Subcutaneous abdominal adipose tissue (tissue), 5 donors: ENCODE results near the gene RPUSD2.

Experiments
- H3K27ac ChIP-seq: one replicate; pipeline ENCODE4 v1.7.0; 2013; ENCODE audit warnings: low read depth, mild to moderate bottlenecking, inconsistent platforms, low read length, moderate library complexity
- H3K27me3 ChIP-seq, 5 donors: one replicate each; pipeline ENCODE4 v1.7.0; 2013; ENCODE audit warnings: low read length in 5 of 5, inconsistent platforms in 1 of 5; ENCODE audit not compliant: control insufficient read depth in 5 of 5, insufficient read depth in 4 of 5
- H3K36me3 ChIP-seq, 5 donors: one replicate each; pipeline ENCODE4 v1.7.0; 2013; ENCODE audit warnings: low read length in 5 of 5; ENCODE audit not compliant: control insufficient read depth in 5 of 5, insufficient read depth in 5 of 5
- H3K4me1 ChIP-seq, 5 donors: one replicate each; pipeline ENCODE4 v1.7.0; 2013; ENCODE audit warnings: low read length in 5 of 5, mild to moderate bottlenecking in 3 of 5, moderate library complexity in 1 of 5; ENCODE audit not compliant: control insufficient read depth in 5 of 5, insufficient read depth in 5 of 5
- H3K4me3 ChIP-seq, 5 donors: one replicate each; pipeline ENCODE4 v1.7.0; 2013; ENCODE audit warnings: low read length in 5 of 5, low read depth in 1 of 5
- H3K9ac ChIP-seq, 5 donors: one replicate each; pipeline ENCODE4 v1.7.0; 2013; ENCODE audit warnings: low read length in 5 of 5, mild to moderate bottlenecking in 4 of 5, moderate library complexity in 3 of 5
- H3K9me3 ChIP-seq, 5 donors: one replicate each; pipeline ENCODE4 v1.7.0; 2013; ENCODE audit warnings: low read length in 5 of 5; ENCODE audit not compliant: control insufficient read depth in 5 of 5
- donor health status: healthy.
- donor health status: healthy.
- donor health status: healthy.
- donor health status: healthy.
- donor health status: healthy.

Gene RPUSD2

DNA sequence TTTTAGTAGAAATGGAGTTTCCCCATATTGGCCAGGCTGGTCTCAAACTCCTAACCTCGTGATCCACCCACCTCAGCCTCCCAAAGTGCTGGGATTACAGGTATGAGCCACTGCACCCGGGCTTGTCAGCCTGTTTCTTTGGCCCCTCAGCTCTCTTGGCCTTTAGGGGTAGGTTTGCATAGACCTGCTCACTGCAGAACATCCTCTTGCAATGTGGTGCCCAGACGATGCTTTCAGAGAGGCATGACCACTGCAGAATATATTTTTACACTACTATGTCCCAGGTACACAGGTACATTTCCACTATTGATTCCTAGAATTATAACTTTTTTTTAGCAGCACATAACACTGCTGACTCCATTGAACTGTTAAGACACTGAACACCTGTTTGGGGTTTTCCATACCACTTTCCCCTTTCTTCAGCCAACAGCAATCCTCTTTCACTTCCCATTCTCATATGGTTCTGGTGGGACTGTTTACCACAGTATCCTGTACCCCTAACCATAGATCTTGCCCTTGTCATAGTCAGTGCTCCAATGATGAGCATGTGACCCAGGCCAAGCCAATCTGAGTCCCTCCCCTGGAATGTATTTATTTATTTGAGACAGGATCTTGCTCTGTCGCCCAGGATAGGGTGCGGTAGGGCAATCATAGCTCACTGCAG lies 25.3 kb upstream of the RPUSD2 start:
- Histone ChIP-seq H3K9me3 (no peaks in the 10 kb centered on the region), H3K4me3 (no peak overlapping the region), H3K27me3 (no peaks in the 10 kb centered on the region), H3K36me3 (peaks cover 0 to 23% (median 5%) of the 10 kb centered on the region in 5 donors), H3K27ac (no peak overlapping the region), H3K4me1 (no peaks in the 10 kb centered on the region), H3K9ac (no peak overlapping the region)

DNA sequence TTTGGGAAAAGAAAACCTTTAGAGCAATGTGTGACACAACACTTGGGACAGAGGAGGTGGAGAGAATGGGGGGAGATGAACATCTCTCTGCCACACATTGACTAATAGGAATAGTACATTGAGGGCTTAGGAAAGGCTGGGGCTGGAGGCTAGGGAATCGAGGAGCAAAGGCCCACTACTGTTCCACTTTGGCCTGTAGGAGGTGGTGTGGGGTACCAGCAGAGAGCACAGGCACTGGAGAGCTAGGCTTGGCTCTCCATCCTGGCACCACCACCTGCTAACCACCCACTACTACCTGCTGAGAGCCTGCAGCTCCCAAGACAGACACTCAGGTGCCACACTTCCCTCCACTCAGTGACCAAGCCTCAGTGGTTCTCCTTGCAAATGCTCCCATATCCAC lies 23.6 kb upstream of the RPUSD2 start:
- Histone ChIP-seq H3K9me3 (no peaks in the 10 kb centered on the region), H3K9ac (no peak overlapping the region), H3K4me3 (no peak overlapping the region), H3K36me3 (peaks cover 0 to 14% (median 5%) of the 10 kb centered on the region in 5 donors), H3K27ac (no peak overlapping the region), H3K4me1 (peaks cover 0 to 12% (median 8%) of the 10 kb centered on the region in 5 donors), H3K27me3 (no peaks in the 10 kb centered on the region)

DNA sequence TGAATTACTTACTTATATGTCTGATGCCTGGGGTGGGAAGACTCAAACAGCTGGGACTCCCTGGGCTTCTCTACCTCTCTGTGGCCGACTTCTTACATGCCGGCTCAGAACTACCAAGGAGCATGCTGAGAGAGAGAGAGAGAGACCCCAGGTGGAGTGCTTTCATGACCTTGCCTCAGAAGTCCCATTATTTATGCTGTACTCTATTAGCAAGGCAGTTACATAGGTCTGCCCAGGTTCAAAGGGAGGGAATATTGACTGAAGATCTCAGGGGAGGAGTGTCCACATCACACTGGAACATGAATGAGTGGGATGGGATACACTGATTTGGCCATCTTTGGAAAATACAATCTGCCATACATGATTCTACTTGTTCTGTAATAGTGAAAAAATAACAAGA lies 20.5 kb upstream of the RPUSD2 start:
- Histone ChIP-seq H3K27me3 (no peaks in the 10 kb centered on the region), H3K27ac (no peak overlapping the region), H3K36me3 (peaks cover 0 to 31% (median 12%) of the 10 kb centered on the region in 5 donors), H3K9me3 (no peaks in the 10 kb centered on the region), H3K4me3 (no peak overlapping the region), H3K9ac (no peak overlapping the region), H3K4me1 (peaks cover 0 to 14% (median 9%) of the 10 kb centered on the region in 5 donors)

DNA sequence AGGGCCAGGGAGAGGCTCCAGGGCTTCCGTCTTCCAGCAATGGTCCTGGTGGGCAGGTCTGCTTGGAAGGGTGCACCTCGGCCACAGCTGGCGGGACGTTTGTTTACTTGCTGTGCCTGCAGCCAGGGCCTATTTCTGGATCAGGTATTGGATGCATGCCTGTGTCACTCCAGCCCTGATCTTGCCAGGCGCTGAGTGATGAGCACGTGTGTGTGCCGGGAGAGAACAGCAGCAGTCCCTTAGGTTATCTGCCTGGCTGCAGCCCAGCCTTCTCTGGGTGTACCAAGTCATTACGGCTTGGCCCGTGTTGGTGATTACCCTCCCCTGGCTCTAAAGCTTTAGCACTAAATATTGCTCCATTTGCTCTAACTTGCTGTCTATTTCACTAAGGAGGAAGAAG lies 19.2 kb upstream of the RPUSD2 start:
- peaks cover 0 to 43% (median 13%) of the 10 kb centered on the region in 5 donors for H3K36me3 ChIP-seq
- no peak overlapping the region for H3K9ac ChIP-seq
- no peaks in the 10 kb centered on the region for H3K9me3 ChIP-seq
- H3K4me1 ChIP-seq: peaks cover 0 to 23% (median 14%) of the 10 kb centered on the region in 5 donors
- H3K27ac ChIP-seq: no peak overlapping the region
- peak overlapping the region in 1 of 5 donors; percentile 11 for H3K4me3 ChIP-seq
- no peaks in the 10 kb centered on the region for H3K27me3 ChIP-seq

DNA sequence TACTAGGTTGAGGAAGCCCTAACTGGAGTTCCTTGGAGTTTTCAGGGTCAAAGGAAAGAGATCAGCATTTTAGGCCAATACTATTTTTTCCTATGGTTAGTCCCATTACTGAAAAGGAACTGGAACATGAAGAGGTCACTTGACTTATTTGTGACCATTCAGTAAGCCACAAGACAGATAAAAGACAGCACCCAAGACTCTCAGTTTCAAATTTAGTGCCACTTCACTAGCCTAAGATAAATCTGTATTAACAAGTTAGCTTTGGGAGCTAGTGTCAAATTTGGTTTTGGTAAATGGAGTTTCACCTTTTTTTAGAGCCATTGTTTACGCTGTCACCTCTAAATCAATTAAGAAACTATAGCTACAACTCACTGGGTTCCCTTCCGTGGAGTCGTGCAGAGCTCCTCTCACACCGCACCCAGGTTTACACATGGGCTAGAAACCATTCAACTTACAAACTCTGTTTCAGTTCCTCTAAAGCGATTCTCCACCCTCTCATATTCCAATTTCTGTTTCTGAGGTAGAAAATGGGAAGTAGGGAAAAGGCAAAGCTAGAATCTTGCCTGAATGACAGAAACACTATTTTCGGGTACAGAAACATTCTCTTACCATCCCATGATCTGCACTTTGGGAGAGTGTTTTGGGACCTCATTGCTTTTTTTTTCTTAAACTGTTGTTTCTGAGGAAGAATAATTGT lies 18.6 kb upstream of the RPUSD2 start:
- Histone ChIP-seq H3K27ac (no peak overlapping the region), H3K36me3 (peaks cover 4 to 47% (median 13%) of the 10 kb centered on the region in 5 donors), H3K9me3 (no peaks in the 10 kb centered on the region), H3K27me3 (no peaks in the 10 kb centered on the region), H3K4me1 (peaks cover 0 to 23% (median 14%) of the 10 kb centered on the region in 5 donors), H3K9ac (no peak overlapping the region), H3K4me3 (no peak overlapping the region)

DNA sequence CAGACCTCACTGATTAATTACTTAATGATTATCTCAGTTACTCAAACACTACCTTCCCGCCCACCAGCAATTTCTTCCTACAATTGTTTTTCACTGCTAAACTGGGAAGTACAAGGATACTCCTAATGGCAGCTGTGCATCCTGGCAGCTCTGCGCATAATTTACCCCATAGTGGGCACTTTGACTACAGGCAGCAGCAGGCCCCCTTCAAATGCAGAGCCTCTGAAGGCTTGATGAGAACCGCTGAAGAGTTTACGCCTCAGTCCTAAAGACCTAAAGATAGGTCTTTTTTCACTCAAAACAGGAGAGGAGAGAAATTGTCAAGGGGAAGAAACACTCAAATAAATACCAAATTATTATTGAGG lies 15.0 kb upstream of the RPUSD2 start:
- H3K27me3 ChIP-seq: no peaks in the 10 kb centered on the region
- no peak overlapping the region for H3K9ac ChIP-seq
- no peaks in the 10 kb centered on the region for H3K9me3 ChIP-seq
- peaks cover 13 to 51% (median 22%) of the 10 kb centered on the region in 5 donors for H3K36me3 ChIP-seq
- no peak overlapping the region for H3K4me3 ChIP-seq
- H3K4me1 ChIP-seq: peaks cover 0 to 23% (median 14%) of the 10 kb centered on the region in 5 donors
- H3K27ac ChIP-seq: no peak overlapping the region

DNA sequence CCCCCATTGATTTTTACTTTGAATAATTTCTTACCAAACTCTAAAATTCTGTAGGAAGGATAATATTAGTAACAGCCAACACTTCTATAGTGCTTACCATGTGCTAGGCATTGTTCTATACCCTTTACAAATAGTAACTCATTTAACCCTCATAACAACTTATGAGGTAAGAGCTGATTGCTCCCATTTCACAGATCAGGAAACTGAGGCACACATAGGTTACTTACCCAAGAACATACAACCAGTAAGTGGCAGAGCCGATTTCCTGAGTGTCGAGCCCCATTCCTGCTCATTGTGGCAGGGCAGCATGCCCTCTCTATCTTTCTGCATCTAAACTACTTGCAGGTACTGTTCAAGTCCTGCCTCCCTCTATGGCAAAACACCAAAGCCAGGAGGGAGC lies 13.2 kb upstream of the RPUSD2 start:
- Histone ChIP-seq H3K27me3 (no peaks in the 10 kb centered on the region), H3K27ac (no peak overlapping the region), H3K36me3 (peaks cover 16 to 51% (median 19%) of the 10 kb centered on the region in 5 donors), H3K4me1 (peaks cover 0 to 14% (median 3%) of the 10 kb centered on the region in 5 donors), H3K9me3 (no peaks in the 10 kb centered on the region), H3K9ac (no peak overlapping the region), H3K4me3 (no peak overlapping the region)

DNA sequence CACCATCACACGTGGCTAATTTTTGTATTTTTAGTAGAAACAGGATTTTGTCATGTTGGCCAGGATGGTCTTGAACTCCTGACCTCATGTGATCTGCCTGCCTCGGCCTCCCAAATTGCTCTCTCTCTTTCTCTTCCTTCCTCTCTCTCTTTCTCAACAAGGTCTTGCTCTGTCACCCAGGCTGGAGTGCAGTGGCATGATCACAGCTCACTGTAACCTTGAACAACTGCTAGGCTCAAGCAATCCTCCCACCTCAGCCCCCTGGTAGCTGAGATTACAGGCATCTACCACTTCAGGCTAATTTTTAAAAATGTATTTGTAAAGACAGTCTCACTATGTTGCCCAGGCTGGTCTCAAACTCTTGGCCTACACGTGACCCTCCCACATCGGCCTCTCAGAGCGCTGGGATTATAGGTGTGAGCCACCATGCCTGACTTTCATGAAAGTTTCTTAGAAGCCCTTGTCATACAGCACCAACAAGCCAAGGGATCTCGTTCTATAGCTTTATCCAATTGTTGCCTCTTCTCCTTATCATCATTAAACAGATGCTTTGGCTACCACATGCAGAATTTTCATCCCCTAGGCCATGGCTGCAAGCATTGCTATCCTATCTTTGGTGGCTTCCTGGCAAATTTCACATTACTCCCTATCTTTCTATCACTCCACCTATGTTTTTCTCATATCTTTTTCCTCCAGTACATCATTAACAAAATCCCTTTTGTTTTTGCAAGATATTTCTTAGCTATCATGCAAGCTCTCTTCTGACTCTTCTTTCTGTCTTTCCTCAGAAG lies 10.0 kb upstream of the RPUSD2 start:
- peaks cover 0 to 17% (median 9%) of the 10 kb centered on the region in 5 donors for H3K4me1 ChIP-seq
- H3K9ac ChIP-seq: no peak overlapping the region
- no peaks in the 10 kb centered on the region for H3K9me3 ChIP-seq
- H3K27me3 ChIP-seq: no peaks in the 10 kb centered on the region
- no peak overlapping the region for H3K27ac ChIP-seq
- no peak overlapping the region for H3K4me3 ChIP-seq
- peaks cover 6 to 38% (median 17%) of the 10 kb centered on the region in 5 donors for H3K36me3 ChIP-seq

DNA sequence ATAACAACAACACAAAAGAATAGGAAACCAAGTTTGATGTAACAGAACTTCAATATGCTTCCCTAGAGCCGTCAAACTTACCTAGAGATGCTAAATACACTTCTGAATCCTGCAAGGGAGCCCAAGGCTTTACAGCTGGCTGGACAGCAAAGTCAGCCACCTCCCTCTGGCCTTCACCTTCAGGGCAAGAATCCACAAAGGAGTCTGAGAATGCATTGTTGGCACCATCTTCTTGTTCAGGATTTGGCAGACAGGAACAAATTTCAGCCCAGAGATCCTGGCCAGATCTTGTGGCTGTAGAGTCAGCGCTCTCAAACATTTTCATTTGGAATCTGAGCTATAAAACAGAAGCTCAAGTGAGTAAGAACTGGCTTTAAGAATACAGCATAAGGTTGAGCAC lies 6.4 kb upstream of the RPUSD2 start:
- H3K36me3 ChIP-seq: peaks cover 0 to 11% (median 4%) of the 10 kb centered on the region in 5 donors
- no peaks in the 10 kb centered on the region for H3K9me3 ChIP-seq
- H3K27ac ChIP-seq: no peak overlapping the region
- H3K9ac ChIP-seq: no peak overlapping the region
- peaks cover 0 to 3% (median 0%) of the 10 kb centered on the region in 5 donors for H3K27me3 ChIP-seq
- no peak overlapping the region for H3K4me3 ChIP-seq
- peaks cover 0 to 27% (median 16%) of the 10 kb centered on the region in 5 donors for H3K4me1 ChIP-seq

DNA sequence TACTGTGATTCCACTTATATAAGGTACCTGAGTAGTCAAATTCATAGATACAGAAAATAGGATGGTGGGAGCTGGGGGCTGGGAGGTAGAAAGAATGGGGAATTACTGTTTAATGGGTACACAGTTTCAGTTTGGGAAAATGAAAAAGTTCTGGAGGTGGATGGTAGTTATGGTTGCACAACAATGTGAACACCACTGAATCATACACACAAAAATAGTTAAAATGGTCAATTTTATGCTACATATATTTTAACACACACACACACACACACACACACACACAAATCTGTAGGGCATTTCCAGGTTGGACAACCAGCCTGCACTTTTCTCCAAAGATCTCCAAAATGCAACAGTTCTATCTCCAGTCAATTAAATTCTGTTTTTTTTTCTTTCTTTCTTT lies 5.7 kb upstream of the RPUSD2 start:
- Histone ChIP-seq H3K27ac (no peak overlapping the region), H3K4me1 (peaks cover 0 to 28% (median 17%) of the 10 kb centered on the region in 5 donors), H3K9ac (no peak overlapping the region), H3K4me3 (no peak overlapping the region), H3K9me3 (no peaks in the 10 kb centered on the region), H3K36me3 (peaks cover 0 to 11% (median 4%) of the 10 kb centered on the region in 5 donors), H3K27me3 (peaks cover 0 to 3% (median 0%) of the 10 kb centered on the region in 5 donors)
